Chondrocyte (in vitro differentiated cells): ENCODE measurements around the gene VWA1. TPM values are rescaled to one million over a fixed set of nuclear protein-coding genes. Genes with fewer than 3 reads are reported as not detected.

Source experiments
- DNase-seq: peaks from one replicate; pipeline ENCODE4 v3.0.0; 2021; ENCODE audit warnings: mixed read lengths, low spot score
- H3K27ac Mint-ChIP-seq: one replicate; pipeline ENCODE4 v1.8.0; 2021; ENCODE audit warnings: mild to moderate bottlenecking, moderate library complexity, mixed read lengths; ENCODE audit not compliant: unreplicated experiment
- H3K27me3 Mint-ChIP-seq: 2 replicates; pipeline ENCODE4 v1.8.0; 2021; ENCODE audit warnings: low read depth, mixed read lengths
- H3K36me3 Mint-ChIP-seq: 2 replicates; pipeline ENCODE4 v1.8.0; 2021; ENCODE audit warnings: low read depth, mixed read lengths
- H3K4me1 Mint-ChIP-seq: 2 replicates; pipeline ENCODE4 v1.8.0; 2021; ENCODE audit warnings: low read depth, mild to moderate bottlenecking, mixed read lengths
- H3K4me3 Mint-ChIP-seq: one replicate; pipeline ENCODE4 v1.8.0; 2021; ENCODE audit warnings: mild to moderate bottlenecking, moderate library complexity, mixed read lengths; ENCODE audit not compliant: unreplicated experiment
- H3K9me3 Mint-ChIP-seq: 2 replicates; pipeline ENCODE4 v1.8.0; 2021; ENCODE audit warnings: low read depth, mixed read lengths
- total RNA-seq: library from RNA; stranded (reverse); gene quantifications from 3 replicates; pipeline ENCODE4 v1.2.1, GENCODE V29; 2021
- TF ChIP-seq, protein P1 (sequence below): fragments of 200-600 bp; sonication (generic); IDR thresholded peaks from 2 replicates; pipeline ENCODE4 v1.5.0; 2021; ENCODE audit warnings: antibody characterized with exemption, mild to moderate bottlenecking, moderate library complexity

Gene VWA1
- total RNA-seq, 1 donor from 2014 or later, result 24.3 TPM

DNA sequence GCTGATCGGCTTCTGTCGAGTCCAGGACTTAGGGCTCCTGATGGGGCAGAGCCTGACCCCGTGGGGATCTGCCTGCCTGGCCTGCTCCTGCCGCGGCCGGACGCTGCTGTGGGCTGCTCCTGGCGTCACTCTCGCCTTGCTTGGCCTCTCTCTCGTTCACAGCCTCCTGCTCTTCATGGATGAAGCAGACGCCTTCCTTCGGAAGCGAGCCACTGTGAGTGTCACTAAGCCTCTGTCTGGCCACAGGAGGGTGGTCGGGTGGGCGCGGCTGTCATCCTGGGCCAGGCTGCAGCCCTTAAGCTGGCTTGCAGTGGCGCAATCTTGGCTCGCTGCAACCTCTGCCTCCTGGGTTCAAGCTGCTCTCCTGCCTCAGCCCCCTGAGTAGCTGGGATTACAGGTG, 52.2 kb downstream of the VWA1 start:
- Mint-ChIP-seq H3K4me1 (no peaks in the 10 kb centered on the region), H3K36me3 (peaks cover 18% of the 10 kb centered on the region), H3K9me3 (no peaks in the 10 kb centered on the region), H3K4me3 (no peak overlapping the region), H3K27me3 (no peaks in the 10 kb centered on the region), H3K27ac (no peak overlapping the region)
- DNase-seq, result no peak
- TF ChIP-seq, protein P1, sequence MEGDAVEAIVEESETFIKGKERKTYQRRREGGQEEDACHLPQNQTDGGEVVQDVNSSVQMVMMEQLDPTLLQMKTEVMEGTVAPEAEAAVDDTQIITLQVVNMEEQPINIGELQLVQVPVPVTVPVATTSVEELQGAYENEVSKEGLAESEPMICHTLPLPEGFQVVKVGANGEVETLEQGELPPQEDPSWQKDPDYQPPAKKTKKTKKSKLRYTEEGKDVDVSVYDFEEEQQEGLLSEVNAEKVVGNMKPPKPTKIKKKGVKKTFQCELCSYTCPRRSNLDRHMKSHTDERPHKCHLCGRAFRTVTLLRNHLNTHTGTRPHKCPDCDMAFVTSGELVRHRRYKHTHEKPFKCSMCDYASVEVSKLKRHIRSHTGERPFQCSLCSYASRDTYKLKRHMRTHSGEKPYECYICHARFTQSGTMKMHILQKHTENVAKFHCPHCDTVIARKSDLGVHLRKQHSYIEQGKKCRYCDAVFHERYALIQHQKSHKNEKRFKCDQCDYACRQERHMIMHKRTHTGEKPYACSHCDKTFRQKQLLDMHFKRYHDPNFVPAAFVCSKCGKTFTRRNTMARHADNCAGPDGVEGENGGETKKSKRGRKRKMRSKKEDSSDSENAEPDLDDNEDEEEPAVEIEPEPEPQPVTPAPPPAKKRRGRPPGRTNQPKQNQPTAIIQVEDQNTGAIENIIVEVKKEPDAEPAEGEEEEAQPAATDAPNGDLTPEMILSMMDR, result no peak

DNA sequence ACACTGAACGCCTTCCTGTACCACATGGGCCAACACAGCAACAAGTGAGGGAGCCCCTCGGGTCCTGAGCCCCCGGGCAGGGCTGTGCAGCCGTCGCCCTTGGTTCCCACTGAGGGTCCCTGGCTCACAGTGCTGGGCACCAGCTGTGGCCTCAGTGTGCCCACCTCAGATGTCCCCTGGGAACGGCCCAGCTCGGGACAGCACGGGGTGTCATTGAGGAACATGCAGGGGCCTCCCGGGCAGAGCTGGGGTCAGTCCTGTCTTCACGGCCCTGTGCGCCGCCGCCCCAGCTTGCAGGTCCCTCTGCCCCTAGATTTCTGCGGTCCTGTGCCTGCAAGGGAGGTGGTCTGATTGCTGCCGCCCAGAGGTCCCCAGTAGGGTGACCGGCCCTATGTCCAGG, 53.7 kb downstream of the VWA1 start:
- H3K27ac Mint-ChIP-seq, result no peak overlapping the region
- peaks cover 3% of the 10 kb centered on the region for H3K9me3 Mint-ChIP-seq
- TF ChIP-seq, protein P1, result no peak
- H3K4me1 Mint-ChIP-seq, result no peaks in the 10 kb centered on the region
- no peak for DNase-seq
- H3K4me3 Mint-ChIP-seq, result no peak overlapping the region
- no peaks in the 10 kb centered on the region for H3K27me3 Mint-ChIP-seq
- H3K36me3 Mint-ChIP-seq, result peaks cover 27% of the 10 kb centered on the region

DNA sequence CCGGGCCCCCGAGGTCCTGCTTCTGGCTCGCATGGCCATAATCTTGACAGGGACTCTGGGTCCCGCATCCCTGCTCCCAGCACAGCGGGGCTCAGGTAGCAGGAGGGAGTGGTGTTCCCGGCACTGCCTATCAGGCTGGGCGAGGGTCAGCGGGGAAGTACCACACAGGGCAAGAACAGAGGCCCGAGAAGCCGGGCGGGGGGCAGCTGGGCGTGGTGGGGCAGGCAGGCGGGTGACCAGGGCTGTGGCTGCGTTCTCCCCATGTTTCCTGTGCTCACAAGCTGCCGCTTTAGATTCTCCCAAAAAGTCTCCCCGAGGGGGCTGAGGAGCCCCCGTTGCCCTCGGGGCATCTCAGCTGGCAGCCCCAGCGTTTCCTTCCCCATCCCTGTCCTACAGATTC, 54.4 kb downstream of the VWA1 start:
- Mint-ChIP-seq H3K27me3 (no peaks in the 10 kb centered on the region), H3K36me3 (peaks cover 27% of the 10 kb centered on the region), H3K27ac (no peak overlapping the region), H3K9me3 (peaks cover 3% of the 10 kb centered on the region), H3K4me3 (no peak overlapping the region), H3K4me1 (no peaks in the 10 kb centered on the region)
- DNase-seq, result no peak
- TF ChIP-seq, protein P1, result no peak

DNA sequence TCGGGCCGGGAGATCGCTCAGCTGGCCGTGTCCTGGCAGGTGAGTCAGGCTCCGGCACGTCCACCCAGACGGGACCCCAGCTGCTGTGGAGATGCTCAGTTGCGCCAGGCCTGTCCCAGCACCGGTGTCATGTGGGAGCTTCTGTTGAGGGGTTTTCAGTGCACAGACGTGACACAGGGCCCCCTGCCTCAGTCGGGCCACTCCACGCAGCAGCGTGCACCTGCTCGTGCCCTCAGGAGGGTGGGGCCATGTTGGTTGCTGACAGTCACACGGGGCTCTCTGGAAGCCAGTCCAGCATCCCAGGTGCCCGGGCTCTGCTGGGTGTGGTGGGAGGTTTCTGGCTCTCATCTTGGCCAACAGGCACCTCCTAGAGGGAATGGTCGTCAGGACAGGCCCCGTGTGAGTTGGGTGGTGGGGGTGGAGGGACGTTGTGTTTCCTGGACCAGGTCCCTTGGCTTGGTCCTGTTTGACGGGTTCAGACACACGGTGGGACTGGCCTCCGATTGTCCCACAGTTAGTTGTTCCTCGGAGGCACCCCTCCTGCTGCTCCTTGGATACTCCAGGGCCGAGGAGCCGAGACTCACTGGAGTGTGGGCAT, 55.2 kb downstream of the VWA1 start:
- H3K27me3 Mint-ChIP-seq, result no peaks in the 10 kb centered on the region
- TF ChIP-seq, protein P1, result no peak
- peaks cover 27% of the 10 kb centered on the region for H3K36me3 Mint-ChIP-seq
- no peak overlapping the region for H3K4me3 Mint-ChIP-seq
- H3K27ac Mint-ChIP-seq, result no peak overlapping the region
- no peak for DNase-seq
- H3K9me3 Mint-ChIP-seq, result peaks cover 3% of the 10 kb centered on the region
- no peaks in the 10 kb centered on the region for H3K4me1 Mint-ChIP-seq

DNA sequence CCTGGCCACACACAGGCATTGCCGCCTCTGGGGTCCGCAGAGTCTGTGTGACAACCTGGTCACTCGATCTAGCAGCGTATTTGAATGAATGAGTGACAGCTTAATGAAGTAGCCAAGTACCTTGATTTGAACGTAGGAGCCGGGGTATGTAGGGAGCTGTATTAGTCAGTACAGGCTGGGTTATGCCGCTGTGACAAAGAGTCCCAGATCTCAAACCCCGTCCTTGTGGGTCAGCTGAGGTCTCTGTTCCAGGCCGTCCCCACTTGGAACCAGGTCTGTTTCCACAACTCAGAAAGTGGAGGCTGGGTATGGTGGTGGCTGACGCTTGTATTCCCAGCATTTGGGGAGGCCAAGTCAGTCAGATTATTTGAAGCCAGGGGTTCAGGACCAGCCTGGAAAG, 56.1 kb downstream of the VWA1 start:
- H3K4me3 Mint-ChIP-seq, result no peak overlapping the region
- H3K9me3 Mint-ChIP-seq, result peaks cover 3% of the 10 kb centered on the region
- DNase-seq, result no peak
- H3K27me3 Mint-ChIP-seq, result no peaks in the 10 kb centered on the region
- H3K36me3 Mint-ChIP-seq, result peaks cover 27% of the 10 kb centered on the region
- no peak overlapping the region for H3K27ac Mint-ChIP-seq
- H3K4me1 Mint-ChIP-seq, result no peaks in the 10 kb centered on the region
- TF ChIP-seq, protein P1, result no peak

Other genes starting within 250 kb of the VWA1 start
- not detected in 3 replicates for gene TNFRSF18, start 229.1 kb upstream of the VWA1 start, total RNA-seq
- gene TNFRSF4, start 221.5 kb upstream of the VWA1 start, total RNA-seq, result 0.24 to 0.59 TPM in 2 of 3 replicates, not detected in the other
- gene SDF4, start 203.7 kb upstream of the VWA1 start, total RNA-seq, result 164 to 191 TPM (median 165 TPM) in 3 replicates
- gene B3GALT6, start 203.5 kb upstream of the VWA1 start, total RNA-seq, result 37.4 to 39.6 TPM (median 39.6 TPM) in 3 replicates
- 1.3 to 2.1 TPM (median 1.7 TPM) in 3 replicates for gene C1QTNF12, start 189.0 kb upstream of the VWA1 start, total RNA-seq
- gene UBE2J2, start 161.8 kb upstream of the VWA1 start, total RNA-seq, result 49.2 to 57.5 TPM (median 52.0 TPM) in 3 replicates
- gene SCNN1D, start 155.3 kb upstream of the VWA1 start, total RNA-seq, result 6.6 to 7.4 TPM (median 6.7 TPM) in 3 replicates
- gene ACAP3, start 127.8 kb upstream of the VWA1 start, total RNA-seq, result 51.9 to 77.5 TPM (median 57.5 TPM) in 3 replicates
- 21.6 to 22.3 TPM (median 22.1 TPM) in 3 replicates for gene PUSL1, start 127.1 kb upstream of the VWA1 start, total RNA-seq
- gene INTS11, start 111.0 kb upstream of the VWA1 start, total RNA-seq, result 67.3 to 87.0 TPM (median 73.8 TPM) in 3 replicates
- 19.4 to 23.3 TPM (median 23.1 TPM) in 3 replicates for gene CPTP, start 110.9 kb upstream of the VWA1 start, total RNA-seq
- gene TAS1R3, start 104.4 kb upstream of the VWA1 start, total RNA-seq, result 0.28 to 0.68 TPM (median 0.37 TPM) in 3 replicates
- gene DVL1, start 86.3 kb upstream of the VWA1 start, total RNA-seq, result 59.6 to 66.5 TPM (median 59.9 TPM) in 3 replicates
- 154 to 238 TPM (median 158 TPM) in 3 replicates for gene MXRA8, start 77.1 kb upstream of the VWA1 start, total RNA-seq
- 86.8 to 128 TPM (median 89.0 TPM) in 3 replicates for gene AURKAIP1, start 60.5 kb upstream of the VWA1 start, total RNA-seq
- 153 to 176 TPM (median 161 TPM) in 3 replicates for gene CCNL2, start 36.4 kb upstream of the VWA1 start, total RNA-seq
- gene MRPL20, start 28.4 kb upstream of the VWA1 start, total RNA-seq, result 69.2 to 95.3 TPM (median 75.7 TPM) in 3 replicates
- not detected in 3 replicates for gene ANKRD65, start 14.4 kb upstream of the VWA1 start, total RNA-seq
- gene ATAD3C, start 14.0 kb downstream of the VWA1 start, total RNA-seq, result 0.75 to 1.4 TPM (median 1.3 TPM) in 3 replicates
- gene ATAD3B, start 36.1 kb downstream of the VWA1 start, total RNA-seq, result 24.3 to 31.9 TPM (median 24.7 TPM) in 3 replicates
- 29.9 to 39.6 TPM (median 34.6 TPM) in 3 replicates for gene ATAD3A, start 76.5 kb downstream of the VWA1 start, total RNA-seq
- 3.6 to 6.1 TPM (median 5.8 TPM) in 3 replicates for gene TMEM240, start 104.9 kb downstream of the VWA1 start, total RNA-seq
- 99.7 to 129 TPM (median 100 TPM) in 3 replicates for gene SSU72, start 139.2 kb downstream of the VWA1 start, total RNA-seq
- gene FNDC10, start 164.4 kb downstream of the VWA1 start, total RNA-seq, result 23.3 to 32.6 TPM (median 24.8 TPM) in 3 replicates
- 73.8 to 86.7 TPM (median 76.4 TPM) in 3 replicates for gene MIB2, start 179.8 kb downstream of the VWA1 start, total RNA-seq
- gene MMP23B, start 196.5 kb downstream of the VWA1 start, total RNA-seq, result 18.3 to 71.4 TPM (median 68.7 TPM) in 3 replicates
- gene CDK11B, start 223.3 kb downstream of the VWA1 start, total RNA-seq, result 21.1 to 24.2 TPM (median 21.8 TPM) in 3 replicates